NCI-H1694 (cell line): ENCODE measurements around the gene GINS2.

Experiments
- DNase-seq: peaks from one replicate; lab custom pipeline; 2025; lab: John Stamatoyannopoulos, UW

Gene GINS2

DNA sequence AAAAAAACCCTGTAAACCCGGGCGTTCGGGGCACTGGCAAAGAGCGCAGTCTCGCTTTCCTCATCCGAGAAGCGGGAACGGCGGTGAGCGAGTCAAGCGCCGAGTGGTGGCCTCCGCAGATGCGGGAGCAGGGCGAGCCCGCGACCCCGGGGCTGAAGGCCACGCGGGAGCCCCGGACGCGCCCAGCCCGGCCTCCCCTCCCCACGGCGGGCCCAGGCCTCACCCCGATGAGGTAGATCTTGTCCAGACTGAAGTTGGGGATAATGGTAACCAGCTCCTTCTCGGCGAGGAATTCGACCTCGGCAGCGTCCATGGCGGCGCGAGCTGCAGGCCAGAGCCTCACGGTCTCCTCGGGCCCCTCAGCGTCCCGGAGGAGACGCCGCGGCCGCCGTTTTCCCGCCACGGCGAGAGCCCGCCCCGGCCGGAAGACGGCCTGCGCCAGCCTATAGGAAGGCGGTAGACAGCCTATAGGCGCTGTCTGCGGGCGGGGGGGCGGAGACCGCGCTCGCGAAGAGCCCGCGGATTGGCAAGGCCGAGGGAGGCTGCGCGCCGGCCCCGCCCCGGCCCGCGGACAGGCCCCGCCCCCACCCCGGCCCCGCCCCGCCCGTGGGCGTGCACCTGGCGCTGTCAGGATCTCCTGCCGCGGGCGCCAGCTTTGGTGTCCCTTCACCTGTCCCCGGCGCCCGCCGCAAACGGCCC is at the start of gene GINS2:
TSS of gene GINS2 (minus strand) at position 369 of the 699 bp plus-strand sequence. CDS start at position 313, 56 bp downstream.
- peak; percentile 87 for DNase-seq

DNA sequence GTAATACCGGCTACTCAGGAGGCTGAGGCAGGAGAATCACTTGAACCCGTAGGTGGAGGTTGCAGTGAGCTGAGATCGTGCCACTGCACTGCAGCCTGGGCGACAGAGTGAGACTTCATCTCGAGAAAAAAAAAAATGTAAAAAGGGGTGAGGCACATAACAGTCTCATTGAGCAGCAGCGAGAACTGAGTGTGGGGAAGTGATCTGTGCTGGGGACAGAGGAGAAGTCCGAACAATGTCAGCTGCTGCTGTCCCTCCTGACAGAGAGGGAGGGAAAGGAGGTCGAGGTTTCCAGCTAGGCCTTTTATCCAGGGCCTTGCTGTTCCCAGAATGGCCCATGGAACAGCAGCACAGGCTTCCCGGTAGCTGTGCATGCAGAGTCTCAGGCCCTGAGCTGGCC is 48.2 kb upstream of the GINS2 start:
- no peak for DNase-seq

DNA sequence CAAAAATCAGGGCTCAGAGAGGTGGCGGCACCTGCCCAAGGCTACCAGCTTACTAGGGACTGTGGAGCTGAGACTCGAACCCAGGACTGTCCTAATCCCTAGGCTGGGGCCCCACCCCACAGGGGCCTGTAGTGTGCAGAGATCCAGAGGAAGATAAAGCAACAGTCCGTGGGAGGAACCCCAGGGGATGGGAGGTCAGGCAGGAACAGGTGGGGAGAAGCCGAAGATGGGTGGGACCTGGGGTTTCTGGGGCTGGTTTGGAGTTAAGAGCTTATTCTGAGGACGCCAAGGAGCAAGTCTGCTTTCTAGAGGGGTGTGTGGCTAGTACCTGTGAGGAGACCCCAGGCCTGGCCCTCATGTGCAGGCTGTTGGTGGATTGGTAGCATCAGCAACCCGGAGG is 47.2 kb upstream of the GINS2 start:
- DNase-seq: no peak

DNA sequence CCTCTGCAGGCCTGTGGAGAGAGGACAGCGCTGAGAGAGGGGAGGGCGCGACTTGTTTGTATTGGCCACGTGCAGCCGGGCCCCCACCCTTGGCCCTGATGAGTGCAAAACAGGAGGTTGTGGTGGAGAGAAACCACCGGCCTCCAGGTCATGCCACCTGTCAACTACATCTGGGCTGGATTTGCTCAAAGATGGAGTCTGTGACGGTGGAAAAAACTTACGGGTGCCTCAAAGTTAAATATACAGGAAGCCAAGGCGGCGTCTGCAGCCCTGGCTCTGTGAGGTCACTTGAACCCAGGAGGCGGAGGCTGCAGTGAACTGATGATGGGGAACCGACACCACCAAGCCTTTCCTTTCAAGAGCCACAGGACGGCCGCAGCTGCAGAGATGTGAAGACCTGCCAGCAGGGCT is 46.5 kb upstream of the GINS2 start:
- no peak for DNase-seq

DNA sequence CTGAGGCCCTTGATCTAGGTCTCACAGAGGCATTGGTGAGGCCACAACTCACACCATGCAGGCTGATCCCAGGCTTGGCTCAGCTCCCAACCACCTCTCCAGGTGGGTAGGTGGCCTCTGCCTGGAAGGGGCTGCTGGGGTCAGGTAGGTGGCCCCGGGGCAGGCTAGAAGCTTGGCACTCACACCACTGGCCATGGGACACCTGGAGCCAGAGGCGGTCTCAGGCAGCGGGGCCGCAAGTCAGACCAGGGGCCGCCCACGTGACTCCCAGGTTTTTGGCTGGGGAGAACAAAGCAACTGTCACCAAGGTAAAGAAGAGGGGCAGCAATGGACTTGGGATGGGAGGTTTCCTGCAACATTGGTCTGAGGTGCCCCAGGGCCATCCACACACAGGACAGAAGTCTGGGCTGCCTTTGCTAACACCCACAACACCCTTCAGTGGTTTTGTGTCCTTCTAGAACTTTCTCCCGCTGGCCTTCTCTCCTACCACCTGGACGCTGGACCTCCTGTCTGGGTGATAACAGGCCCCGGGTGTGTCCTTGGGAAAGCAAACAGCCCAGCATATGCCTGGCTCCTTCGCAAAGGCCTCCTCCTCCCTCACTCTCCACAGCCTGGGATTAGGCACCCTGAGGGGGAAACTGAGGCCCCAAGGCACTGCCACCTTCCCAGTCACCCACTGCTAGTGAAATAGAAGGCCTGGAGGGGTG is 45.7 kb upstream of the GINS2 start:
- no peak for DNase-seq

DNA sequence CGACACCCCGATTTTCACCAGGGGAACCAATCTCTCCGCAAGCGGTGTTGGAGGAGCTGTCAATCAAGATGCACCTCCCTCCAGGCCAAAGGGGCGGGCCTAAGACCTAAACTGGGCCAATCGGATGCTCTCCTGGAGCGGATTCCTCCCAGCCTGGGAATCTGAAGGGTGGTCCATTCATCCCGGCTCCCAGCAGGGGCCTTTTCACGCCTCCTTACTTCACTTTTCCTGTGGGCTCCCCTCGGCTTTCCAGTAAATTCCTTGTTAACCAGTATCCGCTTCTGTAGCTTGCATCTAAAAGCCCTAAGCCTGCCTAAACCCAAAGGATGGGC is 45.1 kb upstream of the GINS2 start:
- no peak for DNase-seq

DNA sequence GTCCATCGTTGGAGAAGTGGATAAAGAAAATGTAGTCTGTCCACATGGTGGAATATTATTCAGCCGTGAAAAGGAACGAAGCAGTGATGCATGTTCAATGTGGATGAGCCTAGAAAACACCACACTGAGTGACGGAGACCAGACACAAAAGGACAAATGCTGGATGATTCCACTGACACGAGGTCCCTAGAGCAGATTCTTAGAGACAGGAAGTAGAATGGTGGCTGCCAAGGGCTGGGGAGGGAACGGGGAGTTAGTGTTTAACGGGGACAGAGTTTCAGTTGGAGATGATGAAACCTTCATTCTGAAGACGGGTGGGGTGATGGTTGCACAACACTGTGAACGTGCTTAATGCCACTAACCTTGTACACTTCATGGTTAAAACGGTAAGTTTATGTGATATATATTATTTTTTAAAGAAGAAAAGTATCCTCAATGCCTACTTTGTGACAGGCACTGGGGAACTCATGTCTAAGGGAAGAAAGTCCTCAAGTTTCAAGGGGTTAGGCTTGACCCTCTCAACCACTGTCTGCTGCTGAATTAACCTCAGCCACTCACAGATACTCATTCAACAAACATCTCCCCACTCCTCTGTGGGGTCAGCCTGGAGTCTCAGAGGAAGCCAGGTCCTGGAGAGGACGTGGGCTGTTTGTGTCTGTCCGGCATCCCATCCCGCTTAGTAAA is 44.5 kb upstream of the GINS2 start:
- DNase-seq: no peak

DNA sequence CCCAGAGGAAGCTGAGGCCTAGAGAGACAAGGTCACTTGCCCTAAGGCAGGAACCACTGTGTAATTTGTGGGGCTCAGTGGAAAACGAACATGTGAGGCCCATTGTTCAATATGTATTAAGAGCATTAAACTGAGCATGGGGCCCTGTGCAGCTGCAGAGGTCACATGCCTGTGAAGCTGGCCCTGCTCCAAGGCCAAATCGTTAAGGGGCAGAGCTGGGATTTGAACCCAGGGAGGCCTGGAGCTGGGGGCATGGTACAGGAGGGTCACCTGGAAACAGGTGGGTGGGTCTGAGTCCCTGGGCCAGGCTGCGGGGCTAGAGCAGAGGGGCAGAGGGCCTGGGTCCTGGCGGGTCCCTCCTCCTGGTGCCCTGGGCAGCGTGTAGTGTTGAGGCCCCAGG is 42.4 kb upstream of the GINS2 start:
- DNase-seq: no peak

DNA sequence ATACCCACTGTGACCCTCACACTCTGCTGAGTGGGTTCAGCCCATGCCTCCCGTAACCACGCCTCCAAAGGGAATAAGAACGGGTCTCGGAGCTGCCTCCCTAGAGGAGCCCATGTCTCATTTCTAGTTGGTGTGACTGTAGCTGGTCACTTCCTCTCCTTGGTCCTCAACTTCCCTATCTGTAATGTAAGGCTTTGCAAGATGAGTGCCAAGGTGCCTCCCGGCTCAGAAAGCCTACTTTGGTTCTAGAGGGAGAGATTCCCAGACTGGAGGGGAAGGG is 41.4 kb upstream of the GINS2 start:
- no peak for DNase-seq

DNA sequence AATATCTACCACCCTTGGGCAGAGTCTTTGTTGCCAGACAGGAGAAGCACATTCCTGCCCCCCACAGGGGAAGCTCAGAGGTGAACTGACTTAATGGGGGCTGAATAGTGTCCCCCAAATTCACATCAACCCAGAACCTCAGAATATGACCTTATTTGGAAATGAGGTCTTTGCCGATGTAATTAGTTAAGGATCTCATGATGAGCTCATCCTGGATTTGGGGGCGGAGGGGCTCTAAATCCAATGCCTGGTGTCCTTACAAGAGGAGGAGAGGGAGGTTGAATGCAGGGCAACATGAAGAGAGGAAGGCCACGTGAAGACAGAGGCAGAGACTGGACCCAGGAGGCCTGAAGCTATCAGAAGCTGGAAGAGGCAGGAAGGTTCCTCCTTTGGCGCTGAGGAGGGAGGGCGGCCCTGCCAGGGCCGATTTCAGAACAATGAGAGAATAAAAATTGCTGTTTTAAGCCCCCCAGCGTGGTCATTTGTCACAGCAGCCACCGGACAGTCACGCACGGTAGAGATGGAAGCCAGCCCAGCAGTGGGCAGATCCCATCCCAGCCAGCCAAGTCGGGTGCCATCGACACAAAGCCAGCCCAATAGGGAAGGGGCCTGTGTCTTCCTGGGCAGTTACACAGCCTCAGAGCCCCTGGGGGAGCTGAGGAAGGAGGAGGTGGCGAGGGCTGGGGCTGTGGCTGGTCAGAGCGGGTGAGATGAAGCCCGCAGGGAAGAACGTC is 40.9 kb upstream of the GINS2 start:
- DNase-seq: no peak

DNA sequence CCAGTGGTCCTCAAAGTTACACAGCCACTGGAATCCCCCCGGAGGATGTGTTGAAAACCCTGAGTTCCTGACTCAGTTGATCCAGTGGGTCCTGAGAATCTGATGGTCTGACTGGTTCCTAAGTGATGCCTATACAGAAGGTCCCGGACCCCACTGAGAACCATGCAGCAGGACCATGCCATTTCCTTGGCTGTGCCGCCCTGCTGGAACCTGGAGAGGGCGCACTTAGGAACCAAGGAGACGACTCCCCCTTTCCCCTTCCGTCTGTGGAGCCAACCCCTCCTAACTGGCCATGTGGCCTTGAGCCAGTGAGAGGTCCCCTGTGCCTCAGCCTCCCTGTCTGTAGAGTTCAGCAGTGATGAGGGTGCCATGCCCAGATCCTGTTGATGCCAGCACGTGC is 40.1 kb upstream of the GINS2 start:
- no peak for DNase-seq

DNA sequence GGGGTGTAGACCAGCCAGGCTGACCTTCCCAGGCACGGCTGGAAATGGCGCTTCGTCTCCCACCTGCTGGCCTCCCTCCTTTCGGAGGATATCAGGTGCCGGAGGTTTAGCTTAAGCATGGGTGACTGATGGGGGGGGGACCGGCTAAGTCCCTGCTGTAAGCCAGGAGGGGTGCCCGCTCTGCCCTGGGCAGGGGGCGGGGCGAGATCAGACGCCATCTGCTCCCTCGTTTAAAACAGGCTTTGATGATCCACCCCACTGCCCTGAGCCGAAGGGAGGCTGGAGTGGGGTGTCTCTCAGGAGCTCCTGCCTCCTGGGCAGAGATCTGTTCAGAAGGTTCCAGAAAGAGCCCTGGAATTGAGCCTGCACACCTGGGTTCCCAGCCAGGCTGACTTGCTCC is 36.2 kb upstream of the GINS2 start:
- peak; percentile 61 for DNase-seq

DNA sequence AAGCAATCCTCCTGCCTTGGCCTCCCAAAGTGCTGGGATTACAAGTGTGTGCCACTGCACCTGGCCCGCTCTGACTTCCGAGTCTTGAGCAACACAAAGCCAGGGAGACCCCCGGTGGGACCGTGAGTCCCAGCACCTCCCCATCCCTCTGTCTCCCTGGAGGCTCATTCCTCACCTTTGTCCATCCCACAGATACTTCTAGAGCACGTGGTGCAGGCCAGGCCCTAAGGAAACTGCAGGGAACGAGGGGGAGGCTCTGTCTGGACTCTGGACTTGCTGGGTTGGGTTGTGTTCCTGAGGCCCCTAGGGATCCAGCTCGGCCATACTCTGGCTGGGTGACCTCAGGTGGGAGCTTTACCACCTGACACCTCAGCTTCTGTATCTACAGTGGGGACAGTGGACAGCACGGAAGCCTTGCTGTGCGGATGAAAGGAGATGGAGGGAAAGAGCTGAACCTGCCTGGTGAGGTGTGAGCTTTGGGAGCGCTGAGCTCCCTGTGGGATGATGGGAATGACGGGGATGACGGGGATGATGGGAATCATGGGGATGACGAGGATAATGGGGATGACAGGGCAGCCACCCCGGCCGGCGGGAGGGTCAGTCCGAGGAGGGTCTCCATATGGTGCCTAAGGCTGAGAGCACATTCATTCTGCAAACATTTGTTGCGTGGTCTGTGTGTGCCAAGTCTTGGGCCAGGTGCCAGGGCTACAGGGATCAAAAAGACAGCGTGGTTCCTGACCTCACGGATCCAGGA is 35.5 kb upstream of the GINS2 start:
- no peak for DNase-seq

DNA sequence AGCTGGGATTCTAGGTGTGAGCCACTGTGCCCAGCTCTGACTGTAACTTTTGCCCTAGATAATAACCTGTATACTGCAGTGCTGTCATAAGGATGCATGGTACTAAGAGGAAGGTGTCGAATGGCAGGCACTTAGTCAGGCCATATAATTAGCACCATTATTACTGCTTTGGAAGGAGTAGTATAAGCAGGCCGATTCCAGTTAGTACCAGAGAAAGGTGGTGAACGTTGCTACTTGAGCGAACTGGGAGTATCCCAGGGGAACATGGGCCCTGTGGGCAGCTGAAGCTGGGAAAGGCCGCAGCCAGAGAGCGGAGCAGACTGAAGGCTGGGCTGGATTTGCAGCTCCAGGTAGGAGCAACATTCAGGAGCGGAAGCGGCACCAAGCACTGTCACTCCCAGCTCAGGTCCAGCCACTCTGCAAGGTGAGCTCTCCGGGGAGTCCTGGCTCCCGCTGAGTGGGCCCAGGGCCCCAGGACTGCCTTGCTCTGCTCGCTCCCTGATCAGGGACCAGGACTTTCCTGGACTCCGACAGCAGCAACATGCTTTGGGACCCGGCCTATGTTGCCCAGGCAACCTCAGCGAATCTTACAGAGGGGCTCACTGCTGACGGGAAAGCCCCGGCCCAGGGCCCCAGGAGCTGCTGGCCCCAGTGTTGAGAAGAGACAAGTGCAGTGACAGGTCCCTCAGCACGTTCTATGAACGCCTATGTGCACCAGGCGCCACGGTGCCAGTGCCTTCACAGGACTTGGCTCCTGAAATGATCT is 33.6 kb upstream of the GINS2 start:
- no peak for DNase-seq

DNA sequence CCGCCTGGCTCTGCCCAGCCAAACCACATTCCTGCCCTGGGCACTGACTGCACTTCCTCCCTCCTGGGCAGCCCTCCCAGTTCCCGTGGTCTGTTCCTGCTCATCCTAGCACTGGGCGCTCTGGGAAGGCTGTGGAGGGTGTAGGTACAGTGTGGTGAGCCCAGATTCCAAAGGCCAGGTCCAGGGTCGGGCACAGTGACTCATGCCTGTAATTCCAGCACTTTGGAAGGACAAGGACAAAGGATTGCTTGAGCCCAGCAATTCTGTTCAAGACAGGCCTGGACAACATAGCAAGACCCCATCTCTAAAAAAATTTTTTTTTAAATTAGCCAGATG is 31.5 kb upstream of the GINS2 start:
- no peak for DNase-seq

DNA sequence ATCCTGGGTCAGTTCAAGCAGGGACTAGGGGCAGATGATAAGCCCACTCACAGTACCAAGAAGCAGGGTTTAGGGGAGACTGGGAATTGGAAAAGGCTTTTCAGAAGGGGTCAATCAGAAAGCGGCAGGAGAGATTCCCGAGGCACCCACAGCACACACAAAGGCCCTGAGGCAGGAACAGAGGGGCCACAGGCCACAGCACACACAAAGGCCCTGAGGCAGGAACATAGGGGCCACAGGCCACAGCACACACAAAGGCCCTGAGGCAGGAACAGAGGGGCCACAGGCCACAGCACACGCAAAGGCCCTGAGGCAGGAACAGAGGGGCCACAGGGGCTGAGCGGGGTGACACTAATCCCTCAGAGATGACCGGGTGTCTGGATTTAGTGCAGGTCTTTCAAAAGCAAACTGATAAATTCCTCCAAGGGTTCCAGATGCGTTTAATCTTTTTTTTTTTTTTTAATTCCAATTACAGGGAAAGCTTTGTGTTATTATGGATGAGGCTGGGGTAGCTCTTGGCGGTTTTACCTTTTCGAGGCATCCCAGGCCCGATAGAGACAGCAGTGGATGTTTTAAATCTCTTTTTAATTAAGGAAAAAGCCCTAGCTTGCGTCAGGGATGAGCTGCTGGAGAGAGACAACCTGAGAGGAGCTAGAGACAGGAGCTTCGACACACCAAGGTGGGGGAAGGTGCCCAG is 31.0 kb upstream of the GINS2 start:
- no peak for DNase-seq

DNA sequence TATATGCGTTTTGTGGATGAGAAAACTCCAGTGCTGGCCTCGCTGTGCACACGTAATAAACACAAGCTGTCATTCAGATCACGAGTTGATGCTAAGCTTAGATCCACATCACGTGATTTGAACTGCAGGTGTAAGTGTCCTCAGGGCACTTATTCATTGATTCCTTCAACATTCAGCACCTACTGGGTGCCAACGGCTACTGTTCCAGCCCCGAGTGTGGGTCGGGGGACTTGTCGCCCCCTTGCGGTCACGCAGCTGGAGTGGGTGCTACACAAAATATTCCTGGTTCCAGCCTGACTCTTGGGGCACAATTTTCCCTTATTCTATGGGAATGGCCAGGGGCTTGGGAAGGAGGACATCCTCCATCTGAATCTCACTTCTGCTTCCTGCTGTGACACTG is 29.9 kb upstream of the GINS2 start:
- peak; percentile 41 for DNase-seq

DNA sequence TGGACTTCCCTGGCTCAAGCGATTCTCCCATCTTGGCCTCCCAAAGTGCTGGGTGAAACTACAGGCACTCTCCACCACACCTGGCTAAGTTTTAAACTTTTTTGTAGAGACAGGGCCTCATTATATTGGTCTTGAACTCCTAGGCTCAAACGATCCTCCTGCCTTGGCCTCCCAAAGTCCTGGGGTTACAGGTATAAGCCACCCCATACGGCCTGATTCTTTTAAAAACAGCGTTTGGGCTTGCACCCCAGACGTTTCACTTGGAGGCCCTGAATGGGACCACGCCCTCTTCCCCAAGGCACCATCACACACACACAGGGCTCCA is 29.4 kb upstream of the GINS2 start:
- no peak for DNase-seq

DNA sequence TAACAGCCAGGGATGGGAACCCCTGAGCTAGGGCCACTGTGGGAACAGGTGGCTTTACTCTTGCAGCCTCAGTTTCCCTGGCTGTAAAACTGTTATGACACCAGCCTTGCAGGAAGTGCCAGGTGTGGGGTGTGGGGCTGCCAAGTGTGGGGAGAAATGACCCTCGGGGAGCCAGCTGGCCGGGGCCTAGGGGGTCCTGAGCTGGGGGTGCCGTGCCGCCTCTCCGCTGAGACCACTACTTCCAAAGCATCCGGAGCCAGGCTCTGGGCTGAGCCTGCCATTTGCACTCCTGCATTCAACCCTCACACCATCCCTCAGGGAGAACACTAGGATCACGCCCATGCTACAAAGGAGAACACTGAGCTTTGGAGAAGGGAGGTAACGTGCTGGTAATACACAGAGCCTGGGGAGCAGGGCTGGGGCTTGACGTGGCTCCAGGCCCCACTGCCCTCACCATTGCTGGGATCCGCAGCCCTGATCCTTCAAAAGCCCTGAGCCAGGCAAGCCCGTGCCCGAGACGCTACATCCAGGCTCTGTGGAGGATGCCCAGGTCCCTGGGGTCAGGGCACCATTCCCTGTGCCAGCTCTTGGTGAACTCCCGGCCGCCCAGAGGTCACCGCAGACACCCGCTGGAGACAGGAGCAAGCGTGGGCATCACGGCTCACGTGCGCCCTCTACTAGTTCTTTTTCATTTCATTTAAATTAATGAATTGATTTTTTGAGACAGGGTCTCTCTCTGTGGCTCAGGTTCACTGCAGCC is 28.8 kb upstream of the GINS2 start:
- peak; percentile 90 for DNase-seq

DNA sequence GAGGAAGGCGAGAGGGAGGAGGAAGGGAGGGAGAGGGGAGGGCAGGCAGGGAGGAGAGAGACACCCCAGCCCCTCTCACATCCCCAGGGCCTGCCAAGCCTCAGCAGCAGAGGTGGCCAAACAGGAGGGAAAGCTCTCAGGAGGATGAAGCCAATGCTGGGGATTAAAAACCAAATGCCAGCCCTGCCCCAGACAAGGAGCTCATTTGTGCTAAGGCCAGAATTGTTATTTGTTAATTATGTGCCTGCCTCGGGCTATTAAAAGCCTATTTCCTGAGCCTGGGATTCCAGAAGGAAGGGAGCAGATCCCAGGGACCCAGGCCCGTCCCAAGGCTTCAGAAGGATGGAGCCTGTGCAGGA is 27.9 kb upstream of the GINS2 start:
- peak; percentile 22 for DNase-seq
